H9 (cell line): Measurements from ENCODE around the gene FKBP4. TPM values are rescaled to one million over a fixed set of nuclear protein-coding genes. Genes with fewer than 3 reads are reported as not detected.

Source experiments
- DNase-seq: peaks from one replicate; pipeline ENCODE4 v3.0.0-alpha.2; 2017
- H2AFZ ChIP-seq: one replicate; pipeline ENCODE4 v1.6.1; 2013; ENCODE audit warnings: mild to moderate bottlenecking, low read length, control low read depth, moderate library complexity
- H2AK5ac ChIP-seq: 2 replicates; pipeline ENCODE4 v1.6.1; 2013; ENCODE audit warnings: low read length, control low read depth, mixed read lengths; ENCODE audit not compliant: insufficient read length
- H2BK120ac ChIP-seq: one replicate; pipeline ENCODE4 v1.6.1; 2013; ENCODE audit warnings: low read depth, mild to moderate bottlenecking, low read length, control low read depth, inconsistent platforms; ENCODE audit not compliant: poor library complexity, severe bottlenecking
- H2BK12ac ChIP-seq: 2 replicates; pipeline ENCODE4 v1.6.1; 2013; ENCODE audit warnings: low read length, control low read depth, mixed read lengths, low read depth; ENCODE audit not compliant: insufficient read length
- H2BK15ac ChIP-seq: 2 replicates; pipeline ENCODE4 v1.6.1; 2013; ENCODE audit warnings: low read depth, low read length, control low read depth
- H2BK20ac ChIP-seq: one replicate; pipeline ENCODE4 v1.6.1; 2013; ENCODE audit warnings: low read depth, mild to moderate bottlenecking, low read length, control low read depth, inconsistent platforms; ENCODE audit not compliant: poor library complexity, severe bottlenecking
- H2BK5ac ChIP-seq: 2 replicates; pipeline ENCODE4 v1.6.1; 2013; ENCODE audit warnings: low read length, control low read depth, mixed read lengths; ENCODE audit not compliant: insufficient read length
- H3K14ac ChIP-seq: 2 replicates; pipeline ENCODE4 v1.6.1; 2013; ENCODE audit warnings: low read length, control low read depth; ENCODE audit not compliant: insufficient read depth
- H3K18ac ChIP-seq: 2 replicates; pipeline ENCODE4 v1.6.1; 2013; ENCODE audit warnings: low read depth, mild to moderate bottlenecking, mixed read lengths, low read length, control low read depth; ENCODE audit not compliant: insufficient read length
- H3K23ac ChIP-seq: 2 replicates; pipeline ENCODE4 v1.6.1; 2013; ENCODE audit warnings: low read length, control low read depth, mixed read lengths, low read depth; ENCODE audit not compliant: insufficient read length
- H3K23me2 ChIP-seq: 2 replicates; pipeline ENCODE4 v1.6.1; 2013; ENCODE audit warnings: low read depth, mild to moderate bottlenecking, mixed read lengths, low read length, control low read depth; ENCODE audit not compliant: insufficient read length, poor library complexity, severe bottlenecking
- H3K27ac ChIP-seq: 2 replicates; pipeline ENCODE4 v1.5.1; 2013; ENCODE audit warnings: low read length, control low read depth, mixed read lengths, low read depth; ENCODE audit not compliant: insufficient read length
- H3K27me3 ChIP-seq: 2 replicates; pipeline ENCODE4 v1.6.1; 2013; ENCODE audit warnings: low read length, control low read depth, inconsistent platforms; ENCODE audit not compliant: insufficient read depth
- H3K4ac ChIP-seq: 2 replicates; pipeline ENCODE4 v1.6.1; 2013; ENCODE audit warnings: low read depth, mild to moderate bottlenecking, control low read depth, inconsistent platforms, low read length, moderate library complexity
- H3K4me1 ChIP-seq: 2 replicates; pipeline ENCODE4 v1.6.1; 2013; ENCODE audit warnings: low read length, control low read depth, inconsistent platforms; ENCODE audit not compliant: insufficient read depth
- H3K4me2 ChIP-seq: 2 replicates; pipeline ENCODE4 v1.6.1; 2013; ENCODE audit warnings: low read length, control low read depth, mixed read lengths; ENCODE audit not compliant: insufficient read length, insufficient read depth
- H3K56ac ChIP-seq: 2 replicates; pipeline ENCODE4 v1.6.1; 2013; ENCODE audit warnings: low read depth, mild to moderate bottlenecking, mixed read lengths, low read length, control low read depth; ENCODE audit not compliant: insufficient read length
- H3K79me1 ChIP-seq: 2 replicates; pipeline ENCODE4 v1.6.1; 2013; ENCODE audit warnings: low read depth, mild to moderate bottlenecking, moderate library complexity, low read length, control low read depth, inconsistent platforms; ENCODE audit not compliant: insufficient read depth, poor library complexity, severe bottlenecking
- H3K79me2 ChIP-seq: 2 replicates; pipeline ENCODE4 v1.6.1; 2013; ENCODE audit warnings: low read length, control low read depth, inconsistent platforms; ENCODE audit not compliant: insufficient read depth
- H3K9ac ChIP-seq: 2 replicates; pipeline ENCODE4 v1.6.1; 2013; ENCODE audit warnings: low read length, control low read depth, mixed read lengths; ENCODE audit not compliant: insufficient read length; ENCODE audit errors: extremely low read depth
- H3K9me3 ChIP-seq: one replicate; pipeline ENCODE4 v1.6.1; 2013; ENCODE audit warnings: low read depth, low read length, inconsistent platforms; ENCODE audit not compliant: control insufficient read depth
- H3T11ph ChIP-seq: one replicate; pipeline ENCODE4 v1.6.1; 2013; ENCODE audit warnings: mild to moderate bottlenecking, low read length, control low read depth, inconsistent platforms
- H4K20me1 ChIP-seq: one replicate; pipeline ENCODE4 v1.6.1; 2013; ENCODE audit not compliant: control insufficient read depth, insufficient read length, insufficient read depth
- H4K5ac ChIP-seq: 2 replicates; pipeline ENCODE4 v1.6.1; 2013; ENCODE audit warnings: low read depth, mild to moderate bottlenecking, mixed read lengths, low read length, control low read depth; ENCODE audit not compliant: insufficient read length
- H4K8ac ChIP-seq: replicated peaks from 2 replicates; pipeline ENCODE4 v1.6.1; 2013; ENCODE audit warnings: low read length, control low read depth, mixed read lengths, low read depth; ENCODE audit not compliant: insufficient read length
- H4K91ac ChIP-seq: 2 replicates; pipeline ENCODE4 v1.6.1; 2013; ENCODE audit warnings: low read depth, mild to moderate bottlenecking, moderate library complexity, mixed read lengths, low read length, control low read depth; ENCODE audit not compliant: insufficient read length
- H3K27ac Mint-ChIP-seq, 3 experiments: 2 replicates in 2 of 3; 3 replicates in 1 of 3; pipeline ENCODE4 v1.8.0; 2020 to 2021; ENCODE audit warnings: mixed read lengths in 3 of 3, mild to moderate bottlenecking in 1 of 3, moderate library complexity in 1 of 3
- H3K27me3 Mint-ChIP-seq: 2 replicates; pipeline ENCODE4 v1.8.0; 2021; ENCODE audit warnings: low read depth, mild to moderate bottlenecking, moderate library complexity, mixed read lengths
- H3K36me3 Mint-ChIP-seq, 3 experiments: 2 replicates in 2 of 3; 3 replicates in 1 of 3; pipeline ENCODE4 v1.8.0; 2020 to 2021; ENCODE audit warnings: low read depth in 3 of 3, mixed read lengths in 3 of 3; ENCODE audit not compliant: insufficient read depth in 1 of 3
- H3K4me1 Mint-ChIP-seq, 2 experiments: 2 replicates each; pipeline ENCODE4 v1.8.0; 2020; ENCODE audit warnings: mixed read lengths in 2 of 2
- H3K4me3 Mint-ChIP-seq, 2 experiments: 2 replicates in 1 of 2; 3 replicates in 1 of 2; pipeline ENCODE4 v1.8.0; 2020 to 2021; ENCODE audit warnings: mild to moderate bottlenecking in 2 of 2, mixed read lengths in 2 of 2, moderate library complexity in 1 of 2
- H3K9me3 Mint-ChIP-seq, 2 experiments: 2 replicates in 1 of 2; 3 replicates in 1 of 2; pipeline ENCODE4 v1.8.0; 2020; ENCODE audit warnings: mild to moderate bottlenecking in 2 of 2, mixed read lengths in 2 of 2, moderate library complexity in 1 of 2
- WGBS: extraction: QIAGEN DNeasy Blood & Tissue Kit; methylation state at CpG from one replicate; pipeline ENCODE4 v1.1.7; 2013; ENCODE audit warnings: missing lambda C conversion rate, low lambda C conversion rate, mixed read lengths; ENCODE audit not compliant: insufficient read length; ENCODE audit errors: extremely low coverage; 5-methylcytosine and 5-hydroxymethylcytosine counted together
- total RNA-seq: library from RNA; stranded (reverse); gene quantifications from 2 replicates; pipeline ENCODE4 v1.2.1, GENCODE V29; 2021
- TF ChIP-seq, protein P1 (sequence below): fragments of 200-600 bp; sonication (generic); conservative IDR thresholded peaks from 3 replicates; pipeline ENCODE4 v1.8.0; 2021; ENCODE audit warnings: antibody characterized with exemption, mild to moderate bottlenecking

FKBP4 gene
- total RNA-seq, 1 experiment from 2014 or later: 221 TPM

DNA sequence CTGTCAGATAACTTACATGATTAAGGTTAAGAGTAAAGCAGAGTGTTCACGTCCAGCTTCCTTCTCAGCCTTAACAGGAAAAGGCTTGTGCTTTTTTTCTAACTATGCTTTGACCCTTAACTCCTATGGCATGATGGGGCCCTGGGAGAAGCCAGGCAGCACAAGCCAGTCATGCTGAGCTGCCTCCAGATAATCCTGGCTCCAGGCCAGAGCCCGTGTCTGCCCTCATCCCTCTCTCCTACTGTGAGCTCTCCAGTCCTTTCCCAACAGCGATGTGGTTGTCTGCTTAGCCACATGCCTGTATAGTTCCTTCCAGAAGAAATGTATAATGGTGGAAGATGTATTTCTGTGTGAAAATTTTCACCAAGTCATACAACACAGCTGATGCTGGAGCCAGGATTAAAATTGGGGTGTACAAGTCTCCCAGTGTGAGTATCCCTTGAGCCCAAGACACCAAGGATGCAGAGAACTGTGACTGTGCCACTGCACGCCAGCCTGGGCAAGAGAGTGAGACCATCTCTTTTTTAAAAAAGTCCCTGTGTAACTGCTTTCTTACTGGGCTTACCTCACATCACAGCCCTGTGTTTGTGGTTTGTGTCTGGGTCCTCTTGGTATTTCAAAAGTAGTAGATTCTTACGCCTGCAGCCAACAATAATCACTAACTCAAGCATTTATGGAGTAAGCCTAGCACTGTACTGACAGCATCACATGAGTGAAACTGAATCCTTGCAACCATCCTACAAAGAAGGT, 9.8 kb downstream of the FKBP4 start:
- no peaks in the 10 kb centered on the region for H3K4me1 Mint-ChIP-seq
- H3K23me2 ChIP-seq: no peaks in the 10 kb centered on the region
- no peak overlapping the region for H3K4ac ChIP-seq
- no peak overlapping the region for H4K91ac ChIP-seq
- H3K4me3 Mint-ChIP-seq: no peak overlapping the region
- H3K9me3 ChIP-seq: no peaks in the 10 kb centered on the region
- H3K18ac ChIP-seq: no peak overlapping the region
- H4K8ac ChIP-seq: no peak overlapping the region
- no peak overlapping the region for H3K4me2 ChIP-seq
- H4K5ac ChIP-seq: no peak overlapping the region
- no peak overlapping the region for H3K14ac ChIP-seq
- no peak overlapping the region for H3K56ac ChIP-seq
- H2BK15ac ChIP-seq: no peak overlapping the region
- TF ChIP-seq, protein P1, sequence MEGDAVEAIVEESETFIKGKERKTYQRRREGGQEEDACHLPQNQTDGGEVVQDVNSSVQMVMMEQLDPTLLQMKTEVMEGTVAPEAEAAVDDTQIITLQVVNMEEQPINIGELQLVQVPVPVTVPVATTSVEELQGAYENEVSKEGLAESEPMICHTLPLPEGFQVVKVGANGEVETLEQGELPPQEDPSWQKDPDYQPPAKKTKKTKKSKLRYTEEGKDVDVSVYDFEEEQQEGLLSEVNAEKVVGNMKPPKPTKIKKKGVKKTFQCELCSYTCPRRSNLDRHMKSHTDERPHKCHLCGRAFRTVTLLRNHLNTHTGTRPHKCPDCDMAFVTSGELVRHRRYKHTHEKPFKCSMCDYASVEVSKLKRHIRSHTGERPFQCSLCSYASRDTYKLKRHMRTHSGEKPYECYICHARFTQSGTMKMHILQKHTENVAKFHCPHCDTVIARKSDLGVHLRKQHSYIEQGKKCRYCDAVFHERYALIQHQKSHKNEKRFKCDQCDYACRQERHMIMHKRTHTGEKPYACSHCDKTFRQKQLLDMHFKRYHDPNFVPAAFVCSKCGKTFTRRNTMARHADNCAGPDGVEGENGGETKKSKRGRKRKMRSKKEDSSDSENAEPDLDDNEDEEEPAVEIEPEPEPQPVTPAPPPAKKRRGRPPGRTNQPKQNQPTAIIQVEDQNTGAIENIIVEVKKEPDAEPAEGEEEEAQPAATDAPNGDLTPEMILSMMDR: no peak
- no peak overlapping the region for H2BK5ac ChIP-seq
- no peak overlapping the region for H2AK5ac ChIP-seq
- H3K27me3 Mint-ChIP-seq: no peaks in the 10 kb centered on the region
- no peak overlapping the region for H3K23ac ChIP-seq
- WGBS: no CpG with 5 or more reads among the region's 5 CpGs
- no peaks in the 10 kb centered on the region for H3K4me1 ChIP-seq
- no peak for DNase-seq
- H2BK12ac ChIP-seq: no peak overlapping the region
- no peak overlapping the region for H3T11ph ChIP-seq
- H3K27ac Mint-ChIP-seq: no peak overlapping the region; a peak in 1 of 7 replicates
- no peaks in the 10 kb centered on the region for H4K20me1 ChIP-seq
- H3K27ac ChIP-seq: no peak overlapping the region
- H3K36me3 Mint-ChIP-seq: peaks cover 44 to 76% (median 61%) of the 10 kb centered on the region in 3 experiments
- no peaks in the 10 kb centered on the region for H3K27me3 ChIP-seq
- no peaks in the 10 kb centered on the region for H3K79me1 ChIP-seq
- H3K79me2 ChIP-seq: no peaks in the 10 kb centered on the region
- H2BK20ac ChIP-seq: no peak overlapping the region
- no peaks in the 10 kb centered on the region for H3K9me3 Mint-ChIP-seq
- H3K9ac ChIP-seq: no peak overlapping the region
- H2BK120ac ChIP-seq: no peak overlapping the region
- no peak overlapping the region for H2AFZ ChIP-seq
